ENCODE measurements around the gene CREBBP. TPM values are rescaled to one million over a fixed set of nuclear protein-coding genes. Genes with fewer than 3 reads are reported as not detected.

CREBBP gene
- polyA plus RNA-seq, 1 donor (not counting 4 experiments of a cell fraction or from before 2014, with no cell fraction given), result 5.0 TPM

- no peaks in the 10 kb centered on the region for H3K36me3 ChIP-seq (ENCODE audit: control insufficient read depth in 2 of 2, extremely low read depth in 1 of 2, insufficient read depth in 2 of 2, low read length in 2 of 2)
- TF ChIP-seq CTCF (optimal IDR thresholded peaks at IDR 0.05 in 1 of 3, IDR thresholded peaks at IDR 0.05 in 1 of 3, conservative IDR thresholded peaks at IDR 0.05 in 1 of 3; ENCODE audit: extremely low read depth in 1 of 3, insufficient read depth in 2 of 3, low read length in 3 of 3) (no peak), EZH2 (IDR thresholded peaks at IDR 0.05; ENCODE audit: low read length) (no peak)
- peaks cover 3% of the 10 kb centered on the region for H4K20me1 ChIP-seq (ENCODE audit: control insufficient read depth, extremely low read depth, insufficient read depth, low read length)
- dilution Hi-C loops (cut with MboI; ENCODE audit: extremely low pct_ligation_motif_present, low sequenced_read_pairs), result no loop called here
- peaks cover 2% of the 10 kb centered on the region for H3K4me1 ChIP-seq (ENCODE audit: control insufficient read depth, extremely low read depth, insufficient read depth, low read length)
- H3K27me3 ChIP-seq (ENCODE audit: control insufficient read depth, extremely low read depth, insufficient read depth, low read length), result no peaks in the 10 kb centered on the region
- no peak for DNase-seq (ENCODE audit: low read depth, low spot score)
- H3K27ac ChIP-seq (ENCODE audit: control insufficient read depth, insufficient read depth, low read length), result no peak overlapping the region
- H3K4me3 ChIP-seq (ENCODE audit: control insufficient read depth in 2 of 3, extremely low read depth in 1 of 3, insufficient read depth in 2 of 3, low read depth in 1 of 3, low read length in 3 of 3), result no peak overlapping the region
- H2AFZ ChIP-seq (ENCODE audit: control insufficient read depth, low read length), result no peak overlapping the region
- no peaks in the 10 kb centered on the region for H3K9me1 ChIP-seq (ENCODE audit: control insufficient read depth, extremely low read depth, insufficient read depth, low read length)
- H3K9me3 ChIP-seq (ENCODE audit: control insufficient read depth, low read depth, low read length), result peaks cover 4% of the 10 kb centered on the region
- no peak for FAIRE-seq
- H3K79me2 ChIP-seq (ENCODE audit: control insufficient read depth, insufficient read depth, low read length), result peaks cover 84% of the 10 kb centered on the region
- H3K9ac ChIP-seq (ENCODE audit: control insufficient read depth, extremely low read depth, insufficient read depth, low read length), result no peak overlapping the region
- no peak overlapping the region for H3K4me2 ChIP-seq (ENCODE audit: control insufficient read depth, extremely low read depth, insufficient read depth, low read depth, low read length)
Measured at GRCh38 chr16:3830625-3831254, 49.8 kb downstream of the CREBBP start.

- Histone ChIP-seq H3K27ac (ENCODE audit: control insufficient read depth, insufficient read depth, low read length) (no peak overlapping the region), H3K27me3 (ENCODE audit: control insufficient read depth, extremely low read depth, insufficient read depth, low read length) (no peaks in the 10 kb centered on the region)
Measured at GRCh38 chr16:3829631-3830536, 50.6 kb downstream of the CREBBP start.

More at GRCh38 chr16:3829631-3830536, 50.6 kb downstream of the CREBBP start:
- H2AFZ ChIP-seq (ENCODE audit: control insufficient read depth, low read length), result no peak overlapping the region
- FAIRE-seq (no peak), DNase-seq (ENCODE audit: low read depth, low spot score) (no peak)
- H3K9ac ChIP-seq (ENCODE audit: control insufficient read depth, extremely low read depth, insufficient read depth, low read length), result no peak overlapping the region
- peaks cover 4% of the 10 kb centered on the region for H3K9me3 ChIP-seq (ENCODE audit: control insufficient read depth, low read depth, low read length)
- peaks cover 10% of the 10 kb centered on the region for H3K4me1 ChIP-seq (ENCODE audit: control insufficient read depth, extremely low read depth, insufficient read depth, low read length)
- H3K4me2 ChIP-seq (ENCODE audit: control insufficient read depth, extremely low read depth, insufficient read depth, low read depth, low read length), result no peak overlapping the region
- TF ChIP-seq CTCF (optimal IDR thresholded peaks at IDR 0.05 in 1 of 3, IDR thresholded peaks at IDR 0.05 in 1 of 3, conservative IDR thresholded peaks at IDR 0.05 in 1 of 3; ENCODE audit: extremely low read depth in 1 of 3, insufficient read depth in 2 of 3, low read length in 3 of 3) (no peak), EZH2 (IDR thresholded peaks at IDR 0.05; ENCODE audit: low read length) (no peak)
- H3K4me3 ChIP-seq (ENCODE audit: control insufficient read depth in 2 of 3, extremely low read depth in 1 of 3, insufficient read depth in 2 of 3, low read depth in 1 of 3, low read length in 3 of 3), result no peak overlapping the region
- H3K79me2 ChIP-seq (ENCODE audit: control insufficient read depth, insufficient read depth, low read length), result peaks cover 85% of the 10 kb centered on the region
- no peaks in the 10 kb centered on the region for H3K36me3 ChIP-seq (ENCODE audit: control insufficient read depth in 2 of 2, extremely low read depth in 1 of 2, insufficient read depth in 2 of 2, low read length in 2 of 2)
- dilution Hi-C loops (cut with MboI; ENCODE audit: extremely low pct_ligation_motif_present, low sequenced_read_pairs), result no loop called here
- H4K20me1 ChIP-seq (ENCODE audit: control insufficient read depth, extremely low read depth, insufficient read depth, low read length), result peaks cover 3% of the 10 kb centered on the region
- no peaks in the 10 kb centered on the region for H3K9me1 ChIP-seq (ENCODE audit: control insufficient read depth, extremely low read depth, insufficient read depth, low read length)
